NT2/D1 (cell line): Measurements from ENCODE around the gene DOK6.

Experiments used
- YY1 ChIP-seq: IDR thresholded peaks from 2 replicates; pipeline ENCODE4 v1.6.1; 2011; ENCODE audit not compliant: insufficient read length, insufficient read depth
- ZNF274 ChIP-seq: IDR thresholded peaks from 2 replicates; pipeline ENCODE4 v1.6.1; 2011; ENCODE audit warnings: mild to moderate bottlenecking, low read depth, low read length

DNA sequence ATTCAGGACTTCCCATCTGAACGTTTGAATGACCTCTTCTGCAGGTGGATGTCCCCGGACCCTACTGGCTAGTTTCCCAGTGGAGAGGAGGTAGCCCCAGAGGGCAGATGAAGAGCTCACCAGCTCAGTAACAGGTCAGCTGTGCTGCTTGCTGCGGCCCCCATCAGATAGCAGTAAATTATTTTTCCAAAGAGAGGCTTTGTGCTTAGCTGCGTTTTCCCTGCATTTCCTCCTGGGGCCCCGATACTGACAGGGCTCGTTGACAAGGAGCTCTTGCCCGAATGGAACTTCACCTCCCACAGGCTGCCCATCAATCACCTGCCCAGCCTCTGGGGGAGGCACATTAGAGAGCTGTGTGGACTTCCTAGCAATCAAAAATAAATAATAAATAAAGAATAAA lies 185.8 kb downstream of the DOK6 start:
- TF ChIP-seq YY1: no peak
- no peak for TF ChIP-seq ZNF274
